WTC11 (cell line): Measurements from ENCODE around the gene ADPRS. TPM values are rescaled to one million over a fixed set of nuclear protein-coding genes. Genes with fewer than 3 reads are reported as not detected.
A peak's percentile ranks its signal among the peaks of the same experiment; 100 is the strongest.

Experiments used
- ATAC-seq: fragments of 200-7000 bp; cut with Tn5 transposase; 2 replicates; pipeline ENCODE4 v1.10.0; 2021; ENCODE audit warnings: mild to moderate bottlenecking, moderate library complexity
- CTCF ChIA-PET: fragments of 300-600 bp; sonication (Branson Sonifier 250); formaldehyde crosslinking; loops from one replicate; lab custom pipeline; 2021; ENCODE audit warnings: antibody characterized with exemption; lab: Charles Lee
- POLR2A ChIA-PET: fragments of 350-600 bp; sonication (Branson Sonifier 250); formaldehyde crosslinking; loops from one replicate; lab custom pipeline; 2021; ENCODE audit warnings: antibody characterized with exemption; lab: Charles Lee
- DNase-seq: peaks from one replicate; pipeline ENCODE4 v3.0.0; 2021; ENCODE audit warnings: low spot score
- H3K27ac Mint-ChIP-seq: 2 replicates; pipeline ENCODE4 v1.8.0; 2021; ENCODE audit warnings: mixed read lengths
- H3K27me3 Mint-ChIP-seq: 2 replicates; pipeline ENCODE4 v1.8.0; 2021; ENCODE audit warnings: low read depth, mild to moderate bottlenecking, moderate library complexity, mixed read lengths
- H3K36me3 Mint-ChIP-seq: 2 replicates; pipeline ENCODE4 v1.8.0; 2021; ENCODE audit warnings: mixed read lengths
- H3K4me1 Mint-ChIP-seq: 2 replicates; pipeline ENCODE4 v1.8.0; 2022; ENCODE audit warnings: mixed read lengths
- H3K4me3 Mint-ChIP-seq: 2 replicates; pipeline ENCODE4 v1.8.0; 2021; ENCODE audit warnings: mild to moderate bottlenecking, moderate library complexity, mixed read lengths
- H3K9me3 Mint-ChIP-seq: 2 replicates; pipeline ENCODE4 v1.8.0; 2021; ENCODE audit warnings: mixed read lengths
- ATF1 ChIP-seq: sonication (generic); formaldehyde crosslinking; IDR thresholded peaks from 2 replicates; pipeline ENCODE4 v1.8.1; 2023; ENCODE audit warnings: mild to moderate bottlenecking, moderate library complexity, missing genetic modification reagents
- CREB1 ChIP-seq: sonication (generic); formaldehyde crosslinking; IDR thresholded peaks from 2 replicates; pipeline ENCODE4 v1.8.0; 2023; ENCODE audit warnings: mild to moderate bottlenecking, missing genetic modification reagents
- GTF2I ChIP-seq: fragments of 250-450 bp; sonication (Bioruptor Pico); conservative IDR thresholded peaks from 2 replicates; pipeline ENCODE4 v1.4.0; 2021; ENCODE audit warnings: mild to moderate bottlenecking
- JAZF1 ChIP-seq: fragments of 250-450 bp; sonication (Bioruptor Pico); IDR thresholded peaks from 2 replicates; pipeline ENCODE4 v1.9.0; 2021; ENCODE audit warnings: moderate library complexity, mild to moderate bottlenecking, inconsistent platforms
- MLX ChIP-seq: sonication (generic); formaldehyde crosslinking; IDR thresholded peaks from 2 replicates; pipeline ENCODE4 v1.8.1; 2023; ENCODE audit warnings: mild to moderate bottlenecking, missing genetic modification reagents, moderate library complexity
- PRDM15 ChIP-seq: sonication (generic); formaldehyde crosslinking; IDR thresholded peaks from 2 replicates; pipeline ENCODE4 v1.8.0; 2022; ENCODE audit warnings: missing genetic modification reagents
- SP1 ChIP-seq: sonication (generic); formaldehyde crosslinking; conservative IDR thresholded peaks from 2 replicates; pipeline ENCODE4 v1.8.1; 2022; ENCODE audit warnings: missing genetic modification reagents
- TCF7 ChIP-seq: sonication (generic); formaldehyde crosslinking; IDR thresholded peaks from 2 replicates; pipeline ENCODE4 v1.8.0; 2022; ENCODE audit warnings: mild to moderate bottlenecking, low read depth, missing genetic modification reagents, moderate library complexity
- USF2 ChIP-seq: sonication (generic); formaldehyde crosslinking; IDR thresholded peaks from 2 replicates; pipeline ENCODE4 v1.8.1; 2023; ENCODE audit warnings: mild to moderate bottlenecking, missing genetic modification reagents, moderate library complexity
- ZNF121 ChIP-seq: sonication (generic); formaldehyde crosslinking; IDR thresholded peaks from 2 replicates; pipeline ENCODE4 v1.8.0; 2023; ENCODE audit warnings: missing genetic modification reagents
- ZNF219 ChIP-seq: sonication (generic); formaldehyde crosslinking; IDR thresholded peaks from 2 replicates; pipeline ENCODE4 v1.8.0; 2023; ENCODE audit warnings: missing genetic modification reagents, mild to moderate bottlenecking, borderline replicate concordance
- ZNF232 ChIP-seq: sonication (generic); formaldehyde crosslinking; IDR thresholded peaks from 2 replicates; pipeline ENCODE4 v1.8.0; 2022; ENCODE audit warnings: mild to moderate bottlenecking, missing genetic modification reagents
- total RNA-seq: library from RNA; stranded (reverse); gene quantifications from 3 replicates; pipeline ENCODE4 v1.2.3, GENCODE V29; 2021
- TF ChIP-seq, protein P1 (sequence below): fragments of 250-450 bp; sonication (Bioruptor Pico); IDR thresholded peaks from 2 replicates; pipeline ENCODE4 v1.9.0; 2021; ENCODE audit warnings: mild to moderate bottlenecking
- TF ChIP-seq, protein P2 (sequence below): sonication (generic); formaldehyde crosslinking; IDR thresholded peaks from 2 replicates; pipeline ENCODE4 v1.8.1; 2022; ENCODE audit warnings: low read depth, mild to moderate bottlenecking, moderate library complexity, missing genetic modification reagents, borderline replicate concordance

The ADPRS gene
- total RNA-seq, 1 experiment from 2014 or later = 32.7 TPM

- no peak for TF ChIP-seq ATF1 (CRISPR knock-in tag)
- TF ChIP-seq MLX = no peak
- no peak for TF ChIP-seq TCF7 (CRISPR knock-in tag)
- no peak for TF ChIP-seq CREB1 (CRISPR knock-in tag)
- TF ChIP-seq, all 79 proteins: peak for 0
Observed at GRCh38 chr1:36093226-36093625, 4.5 kb downstream of the ADPRS start (continued).

- DNase-seq (no peak), ATAC-seq (no peak)
- Mint-ChIP-seq H3K36me3 (peaks cover 26% of the 10 kb centered on the region), H3K4me1 (peaks cover 24% of the 10 kb centered on the region), H3K9me3 (no peaks in the 10 kb centered on the region), H3K27ac (no peak overlapping the region), H3K27me3 (no peaks in the 10 kb centered on the region), H3K4me3 (no peak overlapping the region)
- TF ChIP-seq ZNF219 (CRISPR knock-in tag) (no peak), GTF2I (CRISPR knock-in tag) (no peak), PRDM15 (CRISPR knock-in tag) (no peak), ZNF121 (CRISPR knock-in tag) (no peak)
- TF ChIP-seq, protein P1, sequence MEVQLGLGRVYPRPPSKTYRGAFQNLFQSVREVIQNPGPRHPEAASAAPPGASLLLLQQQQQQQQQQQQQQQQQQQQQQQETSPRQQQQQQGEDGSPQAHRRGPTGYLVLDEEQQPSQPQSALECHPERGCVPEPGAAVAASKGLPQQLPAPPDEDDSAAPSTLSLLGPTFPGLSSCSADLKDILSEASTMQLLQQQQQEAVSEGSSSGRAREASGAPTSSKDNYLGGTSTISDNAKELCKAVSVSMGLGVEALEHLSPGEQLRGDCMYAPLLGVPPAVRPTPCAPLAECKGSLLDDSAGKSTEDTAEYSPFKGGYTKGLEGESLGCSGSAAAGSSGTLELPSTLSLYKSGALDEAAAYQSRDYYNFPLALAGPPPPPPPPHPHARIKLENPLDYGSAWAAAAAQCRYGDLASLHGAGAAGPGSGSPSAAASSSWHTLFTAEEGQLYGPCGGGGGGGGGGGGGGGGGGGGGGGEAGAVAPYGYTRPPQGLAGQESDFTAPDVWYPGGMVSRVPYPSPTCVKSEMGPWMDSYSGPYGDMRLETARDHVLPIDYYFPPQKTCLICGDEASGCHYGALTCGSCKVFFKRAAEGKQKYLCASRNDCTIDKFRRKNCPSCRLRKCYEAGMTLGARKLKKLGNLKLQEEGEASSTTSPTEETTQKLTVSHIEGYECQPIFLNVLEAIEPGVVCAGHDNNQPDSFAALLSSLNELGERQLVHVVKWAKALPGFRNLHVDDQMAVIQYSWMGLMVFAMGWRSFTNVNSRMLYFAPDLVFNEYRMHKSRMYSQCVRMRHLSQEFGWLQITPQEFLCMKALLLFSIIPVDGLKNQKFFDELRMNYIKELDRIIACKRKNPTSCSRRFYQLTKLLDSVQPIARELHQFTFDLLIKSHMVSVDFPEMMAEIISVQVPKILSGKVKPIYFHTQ = no peak
- TF ChIP-seq, protein P2, sequence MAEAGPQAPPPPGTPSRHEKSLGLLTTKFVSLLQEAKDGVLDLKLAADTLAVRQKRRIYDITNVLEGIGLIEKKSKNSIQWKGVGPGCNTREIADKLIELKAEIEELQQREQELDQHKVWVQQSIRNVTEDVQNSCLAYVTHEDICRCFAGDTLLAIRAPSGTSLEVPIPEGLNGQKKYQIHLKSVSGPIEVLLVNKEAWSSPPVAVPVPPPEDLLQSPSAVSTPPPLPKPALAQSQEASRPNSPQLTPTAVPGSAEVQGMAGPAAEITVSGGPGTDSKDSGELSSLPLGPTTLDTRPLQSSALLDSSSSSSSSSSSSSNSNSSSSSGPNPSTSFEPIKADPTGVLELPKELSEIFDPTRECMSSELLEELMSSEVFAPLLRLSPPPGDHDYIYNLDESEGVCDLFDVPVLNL = no peak
- CTCF ChIA-PET = no interaction called here
- POLR2A ChIA-PET = no interaction called here
Observed at GRCh38 chr1:36093929-36094328, 5.2 kb downstream of the ADPRS start.

DNA sequence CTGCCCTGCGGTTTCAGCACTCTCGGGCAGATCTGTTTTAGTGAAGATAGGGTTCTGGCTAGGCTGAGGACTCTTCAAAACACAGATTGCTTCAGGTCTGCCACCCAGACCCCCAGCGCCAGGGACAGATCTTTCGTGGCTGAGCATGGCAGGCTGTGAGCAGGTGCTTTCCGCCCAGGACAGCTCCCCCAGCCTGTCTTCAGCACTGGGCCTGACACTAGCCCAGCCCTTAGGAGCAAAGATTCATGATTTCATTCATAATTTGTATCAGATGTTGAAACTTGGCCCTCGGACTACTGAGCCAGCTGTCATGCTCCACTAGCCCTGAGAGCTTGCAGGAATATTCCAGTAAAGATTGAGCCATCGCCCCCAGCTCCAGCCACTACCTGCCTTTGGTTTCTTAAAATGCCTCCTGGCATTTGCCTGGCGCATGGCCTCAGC, 5.9 kb downstream of the ADPRS start:
- Mint-ChIP-seq H3K4me1 (peaks cover 20% of the 10 kb centered on the region), H3K36me3 (peaks cover 26% of the 10 kb centered on the region), H3K9me3 (no peaks in the 10 kb centered on the region), H3K27me3 (no peaks in the 10 kb centered on the region)
- CTCF ChIA-PET = interaction anchor here (3.6 to 3.9 kb wide), 2 partner anchors 40 to 94 kb away, joined by 41 to 142 read pairs; no protein-coding TSS in a partner anchor
- DNase-seq = no peak
- TF ChIP-seq JAZF1 = no peak
- TF ChIP-seq, all 79 proteins: peak for 0
- no peak for ATAC-seq
- POLR2A ChIA-PET = no interaction called here
- Mint-ChIP-seq H3K4me3 (no peak overlapping the region), H3K27ac (no peak overlapping the region)

- peak overlapping the region; percentile 87; the same call in 1 of the 2 replicates for H3K27ac Mint-ChIP-seq
- no peak for ATAC-seq
- CTCF ChIA-PET = interaction anchor here (1.3 to 3.9 kb wide), 19 partner anchors 11 to 273 kb away, joined by 3 to 142 read pairs (median 10); partner anchors contain the start of genes AGO1, AGO3, EVA1B and SH3D21
Observed at GRCh38 chr1:36095760-36096405, 7.2 kb downstream of the ADPRS start.

More at GRCh38 chr1:36095760-36096405, 7.2 kb downstream of the ADPRS start:
- no peaks in the 10 kb centered on the region for H3K27me3 Mint-ChIP-seq
- POLR2A ChIA-PET = interaction anchor here (1.4 to 2.3 kb wide), 2 partner anchors 12 to 39 kb away, joined by 6 to 8 read pairs; partner anchors contain the start of gene TEKT2
- TF ChIP-seq USF2 (CRISPR knock-in tag) (no peak), MLX (no peak), ZNF232 (CRISPR knock-in tag) (no peak), SP1 (CRISPR knock-in tag) (no peak)
- TF ChIP-seq, all 79 proteins: peak for 0
- Mint-ChIP-seq H3K36me3 (peaks cover 24% of the 10 kb centered on the region), H3K4me3 (no peak overlapping the region), H3K4me1 (peaks cover 16% of the 10 kb centered on the region), H3K9me3 (no peaks in the 10 kb centered on the region)
- no peak for DNase-seq
